ENCODE results near the gene RELN. TPM values are rescaled to one million over a fixed set of nuclear protein-coding genes. Genes with fewer than 3 reads are reported as not detected.

Gene RELN
- total RNA-seq, 1 experiment from 2014 or later, result 0.20 TPM

- peaks cover 4% of the 10 kb centered on the region for H3K9me3 Mint-ChIP-seq
- no peak overlapping the region for H3K27ac Mint-ChIP-seq
- ChIA-PET CTCF (no interaction called here), POLR2A (no interaction called here)
- DNase-seq (ENCODE audit: low spot score) (no peak), ATAC-seq (no peak)
- peaks cover 3% of the 10 kb centered on the region; the same call in 1 of the 2 replicates for H3K4me1 Mint-ChIP-seq
- TF ChIP-seq MYBL2 (CRISPR knock-in tag; IDR thresholded peaks at IDR 0.05) (no peak), ZNF396 (CRISPR knock-in tag; IDR thresholded peaks at IDR 0.05; ENCODE audit: borderline replicate concordance) (no peak)
- no peaks in the 10 kb centered on the region for H3K36me3 Mint-ChIP-seq
- no peak overlapping the region for H3K4me3 Mint-ChIP-seq
- H3K27me3 Mint-ChIP-seq (ENCODE audit: low read depth), result no peaks in the 10 kb centered on the region
These were observed 396.6 kb downstream of the RELN start for GRCh38 chr7:103592844-103593243.

GRCh38 chr7:103592187-103592586 lies 397.3 kb downstream of the RELN start:
- Mint-ChIP-seq H3K9me3 (peaks cover 4% of the 10 kb centered on the region), H3K4me3 (no peak overlapping the region), H3K27ac (no peak overlapping the region), H3K27me3 (ENCODE audit: low read depth) (no peaks in the 10 kb centered on the region), H3K4me1 (peaks cover 3% of the 10 kb centered on the region; the same call in 1 of the 2 replicates), H3K36me3 (no peaks in the 10 kb centered on the region)
- DNase-seq (ENCODE audit: low spot score) (no peak), ATAC-seq (no peak)
- CTCF ChIA-PET, result no interaction called here
- POLR2A ChIA-PET, result no interaction called here
- TF ChIP-seq ATF3 (CRISPR knock-in tag; conservative IDR thresholded peaks at IDR 0.05) (no peak), ZBTB43 (CRISPR knock-in tag; IDR thresholded peaks at IDR 0.05) (no peak), GABPB1 (CRISPR knock-in tag; IDR thresholded peaks at IDR 0.05) (no peak)

- no peaks in the 10 kb centered on the region for H3K9me3 Mint-ChIP-seq
- H3K4me1 Mint-ChIP-seq, result no peaks in the 10 kb centered on the region
- ATAC-seq (no peak), DNase-seq (ENCODE audit: low spot score) (no peak)
- H3K27ac Mint-ChIP-seq, result no peak overlapping the region
- H3K4me3 Mint-ChIP-seq, result no peak overlapping the region
- ChIA-PET CTCF (no interaction called here), POLR2A (no interaction called here)
- no peaks in the 10 kb centered on the region for H3K27me3 Mint-ChIP-seq (ENCODE audit: low read depth)
- no peaks in the 10 kb centered on the region for H3K36me3 Mint-ChIP-seq
- TF ChIP-seq ZNF532 (CRISPR knock-in tag; IDR thresholded peaks at IDR 0.05; ENCODE audit: borderline replicate concordance) (no peak), FOXP4 (CRISPR knock-in tag; IDR thresholded peaks at IDR 0.05) (no peak), GABPB1 (CRISPR knock-in tag; IDR thresholded peaks at IDR 0.05) (no peak), SOX15 (CRISPR knock-in tag; IDR thresholded peaks at IDR 0.05) (no peak), ZSCAN18 (CRISPR knock-in tag; IDR thresholded peaks at IDR 0.05) (no peak), ARID4B (CRISPR knock-in tag; IDR thresholded peaks at IDR 0.05; ENCODE audit: borderline replicate concordance) (no peak), TCF7 (CRISPR knock-in tag; IDR thresholded peaks at IDR 0.05; ENCODE audit: low read depth) (no peak), ATF1 (CRISPR knock-in tag; IDR thresholded peaks at IDR 0.05) (no peak), OVOL2 (CRISPR knock-in tag; IDR thresholded peaks at IDR 0.05; ENCODE audit: borderline replicate concordance) (no peak), IRF2 (CRISPR knock-in tag; IDR thresholded peaks at IDR 0.05; ENCODE audit: borderline replicate concordance, low read depth) (no peak), SMAD4 (CRISPR knock-in tag; IDR thresholded peaks at IDR 0.05) (no peak), CREB1 (CRISPR knock-in tag; IDR thresholded peaks at IDR 0.05) (no peak), FOXJ3 (CRISPR knock-in tag; IDR thresholded peaks at IDR 0.05; ENCODE audit: borderline replicate concordance) (no peak), ATF3 (CRISPR knock-in tag; conservative IDR thresholded peaks at IDR 0.05) (no peak)
These were observed 409.4 kb downstream of the RELN start for GRCh38 chr7:103580031-103580430.
